HG03064 (cell line): Measurements from ENCODE around the gene WDR54.
A peak's percentile ranks its signal among the peaks of the same experiment; 100 is the strongest.
"Not testable (repeated sequence)": the region's sequence is repeated elsewhere in the genome, so short reads cannot be mapped to it uniquely, and the experiment has no call there.

Experiments used
- ATAC-seq: cut with Tn5 transposase; IDR thresholded peaks from one replicate; pipeline ENCODE4 v1.9.1; 2021; ENCODE audit warnings: low read depth; ENCODE audit not compliant: unreplicated experiment

The WDR54 gene

GRCh38 chr2:74450570-74451190, 29.1 kb downstream of the WDR54 start:
- no peak for ATAC-seq

- peak; percentile 39 for ATAC-seq
Measured at GRCh38 chr2:74454654-74455511, 33.4 kb downstream of the WDR54 start, which contains the start of gene INO80B. Gene INO80B, plus strand, starts transcription at chr2:74455087. Its CDS starts 30 bp downstream, at chr2:74455117.

- no peak for ATAC-seq
Measured at GRCh38 chr2:74457129-74457548, 35.6 kb downstream of the WDR54 start.

- ATAC-seq, result peak; percentile 26
Measured at GRCh38 chr2:74457549-74458131, 36.1 kb downstream of the WDR54 start.

GRCh38 chr2:74458132-74458937, 36.8 kb downstream of the WDR54 start, which contains the start of gene WBP1:
Gene WBP1, plus strand, starts transcription at chr2:74458438. Its CDS starts 165 bp downstream, at chr2:74458603.
- ATAC-seq, result peak; percentile 84

GRCh38 chr2:74458938-74459363, 37.4 kb downstream of the WDR54 start:
- no peak for ATAC-seq

- ATAC-seq, result not testable (repeated sequence)
Measured at GRCh38 chr2:74459503-74460118, 38.1 kb downstream of the WDR54 start.

GRCh38 chr2:74460187-74460586, 38.7 kb downstream of the WDR54 start:
- not testable (repeated sequence) for ATAC-seq

GRCh38 chr2:74461187-74462053, 39.9 kb downstream of the WDR54 start:
- no peak for ATAC-seq

GRCh38 chr2:74462054-74462785, 40.7 kb downstream of the WDR54 start:
- ATAC-seq, result no peak

GRCh38 chr2:74462786-74463105, 41.2 kb downstream of the WDR54 start:
- no peak for ATAC-seq

GRCh38 chr2:74464406-74464805, 42.9 kb downstream of the WDR54 start:
- ATAC-seq, result no peak

- not testable (repeated sequence) for ATAC-seq
Measured at GRCh38 chr2:74470742-74471141, 49.2 kb downstream of the WDR54 start.

GRCh38 chr2:74471332-74472065, 50.0 kb downstream of the WDR54 start:
- no peak for ATAC-seq

- peak; percentile 81 for ATAC-seq
Measured at GRCh38 chr2:74472086-74472944, 50.8 kb downstream of the WDR54 start, which contains the start of gene MRPL53. Gene MRPL53, minus strand, starts transcription at chr2:74472680. Its CDS starts 20 bp downstream, at chr2:74472660.

- ATAC-seq, result no peak
Measured at GRCh38 chr2:74472945-74473258, 51.4 kb downstream of the WDR54 start.

GRCh38 chr2:74474481-74474880, 53.0 kb downstream of the WDR54 start:
- ATAC-seq, result no peak
